GM19438 (cell line): ENCODE data around the gene TNFSF9.
"Not testable (repeated sequence)": the region's sequence is repeated elsewhere in the genome, so short reads cannot be mapped to it uniquely, and the experiment has no call there.

Experiments
- ATAC-seq: cut with Tn5 transposase; IDR thresholded peaks from one replicate; pipeline ENCODE4 v1.9.1; 2021; ENCODE audit warnings: low read depth; ENCODE audit not compliant: unreplicated experiment

TNFSF9 gene

GRCh38 chr19:6503407-6504201 is 27.2 kb upstream of the TNFSF9 start:
- no peak for ATAC-seq

- not testable (repeated sequence) for ATAC-seq
Measured at GRCh38 chr19:6508028-6508771, 22.6 kb upstream of the TNFSF9 start.

GRCh38 chr19:6509118-6509971 is 21.5 kb upstream of the TNFSF9 start:
- no peak for ATAC-seq

- no peak for ATAC-seq
Measured at GRCh38 chr19:6510618-6511017, 20.2 kb upstream of the TNFSF9 start.

- ATAC-seq = no peak
Measured at GRCh38 chr19:6514089-6514488, 16.7 kb upstream of the TNFSF9 start.

GRCh38 chr19:6514926-6515544 is 15.8 kb upstream of the TNFSF9 start:
- ATAC-seq = no peak

GRCh38 chr19:6516018-6516658 is 14.7 kb upstream of the TNFSF9 start:
- ATAC-seq = no peak

- peak; percentile 38 for ATAC-seq
Measured at GRCh38 chr19:6516659-6517291, 14.1 kb upstream of the TNFSF9 start.

- no peak for ATAC-seq
Measured at GRCh38 chr19:6518145-6518911, 12.5 kb upstream of the TNFSF9 start.

GRCh38 chr19:6519289-6519688 is 11.5 kb upstream of the TNFSF9 start:
- ATAC-seq = no peak

- peak; percentile 43 for ATAC-seq
Measured at GRCh38 chr19:6521718-6522646, 8.8 kb upstream of the TNFSF9 start.

- ATAC-seq = no peak
Measured at GRCh38 chr19:6522712-6523111, 8.1 kb upstream of the TNFSF9 start.

- ATAC-seq = no peak
Measured at GRCh38 chr19:6524311-6524710, 6.5 kb upstream of the TNFSF9 start.

GRCh38 chr19:6527893-6528543 is 2.8 kb upstream of the TNFSF9 start:
- ATAC-seq = peak; percentile 49

- peak; percentile 2 for ATAC-seq
Measured at GRCh38 chr19:6528544-6529121, 2.2 kb upstream of the TNFSF9 start.

- ATAC-seq = no peak
Measured at GRCh38 chr19:6529351-6529750, 1.5 kb upstream of the TNFSF9 start.

- no peak for ATAC-seq
Measured at GRCh38 chr19:6529937-6530385, 865 bp upstream of the TNFSF9 start.
